Sigmoid colon (tissue), 7 donors: ENCODE measurements around the gene PRDX2. TPM values are rescaled to one million over a fixed set of nuclear protein-coding genes. Genes with fewer than 3 reads are reported as not detected.

ENCODE experiments used
- DNase-seq: peaks from one replicate; pipeline ENCODE4 v3.0.0-alpha.2; 2019
- H3K27ac ChIP-seq, 4 donors: fragments of 200-600 bp; sonication (generic); one replicate each; pipeline ENCODE4 v1.5.1; 2016 to 2019; ENCODE audit warnings: mild to moderate bottlenecking in 1 of 4
- H3K27me3 ChIP-seq, 3 donors: fragments of 200-600 bp; sonication (generic); one replicate each; pipeline ENCODE4 v1.5.1; 2019; ENCODE audit warnings: mild to moderate bottlenecking in 1 of 3
- H3K36me3 ChIP-seq, 4 donors: fragments of 200-600 bp; sonication (generic); one replicate each; pipeline ENCODE4 v1.5.1; 2016 to 2019
- H3K4me1 ChIP-seq, 4 donors: fragments of 200-600 bp; sonication (generic); one replicate each; pipeline ENCODE4 v1.5.1; 2017 to 2019
- H3K4me3 ChIP-seq, 4 donors: fragments of 200-600 bp; sonication (generic); one replicate each; pipeline ENCODE4 v1.5.1; 2017 to 2019; ENCODE audit warnings: mild to moderate bottlenecking in 2 of 4, moderate library complexity in 1 of 4
- H3K9me3 ChIP-seq, 4 donors: fragments of 200-600 bp in 3 of 4; sonication (generic) in 3 of 4; one replicate each; pipeline versions ENCODE4 v1.5.1 to v1.6.1; 2013 to 2019
- EP300 ChIP-seq, 4 donors: sonication (generic); formaldehyde crosslinking; IDR thresholded peaks; one replicate each; pipeline ENCODE4 v1.6.1; 2017; ENCODE audit warnings: antibody characterized with exemption in 4 of 4
- POLR2A ChIP-seq, 2 donors: fragments of 450-650 bp; IDR thresholded peaks; one replicate each; pipeline ENCODE4 v1.6.1; 2016; ENCODE audit warnings: antibody characterized with exemption in 2 of 2, mild to moderate bottlenecking in 2 of 2, moderate library complexity in 2 of 2
- POLR2AphosphoS5 ChIP-seq, 4 donors: sonication (generic); formaldehyde crosslinking; IDR thresholded peaks; one replicate each; pipeline ENCODE4 v1.6.1; 2017; ENCODE audit warnings: antibody characterized with exemption in 4 of 4
- WGBS, 2 donors: extraction: QIAGEN DNeasy Blood & Tissue Kit; methylation state at CpG; one replicate each; pipeline ENCODE4 v1.1.7; 2013; 5-methylcytosine and 5-hydroxymethylcytosine counted together
- intact Hi-C: fragments of 100-400 bp; cut with DNase I; formaldehyde crosslinking; loops from one replicate; pipeline ENCODE4 v1.15.1; 2023
- polyA plus RNA-seq, 3 donors: library from polyadenylated mRNA; stranded (reverse); fragments of 200-250 nt; gene quantifications; one replicate each; pipeline ENCODE4 v1.2.3, GENCODE V29; 2013
- total RNA-seq, 4 donors: library from RNA; depleted of rRNA; stranded (reverse); fragments of >200 nt; gene quantifications; one replicate each; pipeline ENCODE4 v1.1.0, GENCODE V29; 2016
- TF ChIP-seq, protein P1 (sequence below), 4 experiments: fragments of 450-650 bp in 3 of 4; fragments of 200-600 bp in 1 of 4; IDR thresholded peaks; one replicate each; pipeline ENCODE4 v1.5.1; 2016 to 2019; ENCODE audit warnings: antibody characterized with exemption in 4 of 4, mild to moderate bottlenecking in 3 of 4, moderate library complexity in 2 of 4
- donor health status: healthy with polysubstance abuse.
- donor health status: Bipolar disorder and iron deficiency.
- donor health status: healthy.

Gene PRDX2
- total and polyA plus RNA-seq, 7 donors: 248 to 379 (median 277) TPM

DNA sequence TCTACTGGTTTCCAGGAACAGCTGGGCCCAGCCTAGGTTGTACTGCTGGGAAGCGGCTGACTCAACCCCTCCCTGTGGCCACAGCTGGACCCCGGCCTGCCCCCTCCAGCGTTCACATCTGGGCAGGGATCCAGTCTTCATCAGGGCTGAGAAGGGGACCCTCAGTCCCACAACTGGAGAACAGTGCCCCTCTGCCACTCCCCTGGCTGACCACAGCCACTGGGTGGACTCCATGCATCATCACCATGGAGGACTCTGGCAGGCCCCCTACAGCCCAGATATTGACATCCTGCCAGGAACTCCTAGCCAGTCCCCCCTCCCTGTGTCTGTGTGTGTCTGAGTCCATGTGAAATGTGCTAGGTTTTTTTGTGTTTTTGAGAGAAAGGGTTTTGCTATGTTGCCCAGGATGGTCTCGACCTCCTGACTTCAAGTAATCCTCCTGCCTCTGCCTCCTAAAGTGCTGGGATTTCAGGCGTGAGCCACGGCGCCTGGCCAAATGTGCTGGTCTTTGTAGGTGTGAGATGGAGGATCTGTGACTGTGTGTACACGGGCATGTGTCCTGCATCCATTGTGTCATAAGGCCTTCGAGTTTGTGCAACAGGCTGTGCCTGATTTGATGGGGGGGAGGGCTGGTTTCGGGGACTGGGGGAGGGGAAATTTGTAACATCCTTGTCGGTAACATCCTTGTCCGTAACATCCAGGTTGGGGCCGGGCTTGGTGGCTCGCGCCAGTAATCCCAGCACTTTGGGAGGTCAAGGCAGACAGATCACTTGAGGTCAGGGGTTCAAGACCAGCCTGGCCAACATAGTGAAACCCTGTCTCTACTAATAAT, 22.2 kb downstream of the PRDX2 start:
- Histone ChIP-seq H3K4me1 (peaks cover 0 to 60% (median 52%) of the 10 kb centered on the region in 4 donors), H3K36me3 (no peaks in the 10 kb centered on the region), H3K4me3 (peak overlapping the region in 2 of 4 donors; percentile 58 to 67), H3K27me3 (no peaks in the 10 kb centered on the region), H3K9me3 (no peaks in the 10 kb centered on the region), H3K27ac (peak overlapping the region; percentile 89 to 97 (median 94))
- no peak for TF ChIP-seq POLR2A (IDR thresholded peaks at IDR 0.05)
- peak in 2 of 4 donors; percentile 50 to 52 for TF ChIP-seq POLR2AphosphoS5 (IDR thresholded peaks at IDR 0.05)
- TF ChIP-seq EP300 (IDR thresholded peaks at IDR 0.05): no peak
- TF ChIP-seq, protein P1, sequence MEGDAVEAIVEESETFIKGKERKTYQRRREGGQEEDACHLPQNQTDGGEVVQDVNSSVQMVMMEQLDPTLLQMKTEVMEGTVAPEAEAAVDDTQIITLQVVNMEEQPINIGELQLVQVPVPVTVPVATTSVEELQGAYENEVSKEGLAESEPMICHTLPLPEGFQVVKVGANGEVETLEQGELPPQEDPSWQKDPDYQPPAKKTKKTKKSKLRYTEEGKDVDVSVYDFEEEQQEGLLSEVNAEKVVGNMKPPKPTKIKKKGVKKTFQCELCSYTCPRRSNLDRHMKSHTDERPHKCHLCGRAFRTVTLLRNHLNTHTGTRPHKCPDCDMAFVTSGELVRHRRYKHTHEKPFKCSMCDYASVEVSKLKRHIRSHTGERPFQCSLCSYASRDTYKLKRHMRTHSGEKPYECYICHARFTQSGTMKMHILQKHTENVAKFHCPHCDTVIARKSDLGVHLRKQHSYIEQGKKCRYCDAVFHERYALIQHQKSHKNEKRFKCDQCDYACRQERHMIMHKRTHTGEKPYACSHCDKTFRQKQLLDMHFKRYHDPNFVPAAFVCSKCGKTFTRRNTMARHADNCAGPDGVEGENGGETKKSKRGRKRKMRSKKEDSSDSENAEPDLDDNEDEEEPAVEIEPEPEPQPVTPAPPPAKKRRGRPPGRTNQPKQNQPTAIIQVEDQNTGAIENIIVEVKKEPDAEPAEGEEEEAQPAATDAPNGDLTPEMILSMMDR (IDR thresholded peaks at IDR 0.05): no peak
- DNase-seq: peak; percentile 89
- intact Hi-C loops: no loop called here
- WGBS, 2 donors: 68 to 74% methylated on average over 15 of the region's 15 CpGs

DNA sequence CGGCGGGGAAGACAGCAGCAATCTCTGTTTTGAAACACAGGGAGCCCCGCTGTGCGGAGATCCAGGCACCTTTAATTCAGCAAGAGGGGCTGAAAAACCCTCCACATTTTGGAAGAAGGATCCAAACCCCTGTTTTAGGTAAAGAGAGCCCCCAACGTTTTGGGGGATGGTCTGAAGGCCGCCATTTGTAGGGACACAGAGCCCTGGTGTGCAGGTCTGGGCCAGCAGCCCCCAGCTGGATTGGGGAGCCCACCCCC, 22.8 kb downstream of the PRDX2 start:
- intact Hi-C loops: no loop called here
- H3K27me3 ChIP-seq: no peaks in the 10 kb centered on the region
- DNase-seq: no peak
- no peaks in the 10 kb centered on the region for H3K9me3 ChIP-seq
- H3K4me1 ChIP-seq: peaks cover 0 to 57% (median 47%) of the 10 kb centered on the region in 4 donors
- WGBS, 2 donors: 54 to 64% methylated on average over 6 of the region's 6 CpGs
- TF ChIP-seq POLR2AphosphoS5 (IDR thresholded peaks at IDR 0.05) (no peak), POLR2A (IDR thresholded peaks at IDR 0.05) (no peak), EP300 (IDR thresholded peaks at IDR 0.05) (no peak)
- TF ChIP-seq, protein P1 (IDR thresholded peaks at IDR 0.05): no peak
- peak overlapping the region; percentile 89 to 97 (median 94) for H3K27ac ChIP-seq
- H3K4me3 ChIP-seq: peak overlapping the region in 3 of 4 donors; percentile 51 to 67 (median 58)
- H3K36me3 ChIP-seq: no peaks in the 10 kb centered on the region

DNA sequence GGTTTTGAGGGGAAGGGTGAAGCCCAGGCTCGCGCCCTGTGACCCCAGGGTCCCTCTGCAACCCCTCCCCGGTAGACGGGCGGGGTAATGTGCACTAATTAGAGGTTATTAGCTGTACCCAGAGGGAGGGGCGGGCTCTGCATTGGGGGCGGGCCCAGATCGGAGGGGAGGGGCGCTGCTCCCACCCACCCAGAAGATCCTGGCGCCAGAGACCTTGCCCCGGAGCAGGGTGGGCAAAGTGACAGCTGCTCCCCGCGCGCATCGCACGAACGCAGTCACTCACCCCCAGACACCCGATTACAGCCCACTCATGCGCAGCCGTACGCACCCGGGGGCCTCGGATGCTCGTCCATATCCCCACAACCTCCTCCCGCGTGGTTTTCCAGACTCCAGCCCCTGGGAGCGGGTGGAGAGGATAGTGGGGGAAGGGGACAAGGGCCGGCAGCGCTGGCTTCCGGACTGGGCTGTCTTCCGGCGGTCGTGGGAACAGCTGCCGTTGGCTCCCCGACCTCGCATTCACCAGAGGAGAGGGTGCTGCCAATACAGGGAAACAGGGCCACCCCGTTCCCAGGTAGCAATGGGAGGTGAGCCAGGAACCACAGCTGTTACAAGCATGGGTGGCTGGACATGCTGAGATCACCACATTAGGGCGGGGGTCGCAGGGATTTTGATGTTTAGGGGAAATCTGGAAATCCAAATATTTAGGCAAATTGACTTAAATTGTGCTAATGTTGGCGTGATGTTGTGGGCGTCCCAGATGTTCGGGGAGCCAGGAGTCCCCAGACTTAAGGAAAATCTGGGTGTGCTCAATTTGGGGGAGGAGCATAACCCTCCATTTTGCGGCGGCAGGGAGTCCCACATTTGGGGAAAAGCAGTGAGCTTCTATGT, 23.3 kb downstream of the PRDX2 start:
- 3 to 4% methylated on average over 44 of the region's 44 CpGs for WGBS, 2 donors
- H3K27me3 ChIP-seq: no peaks in the 10 kb centered on the region
- H3K27ac ChIP-seq: peak overlapping the region; percentile 89 to 97 (median 94)
- DNase-seq: peak; percentile 92
- peak in 1 of 4 donors; percentile 3 for TF ChIP-seq EP300 (IDR thresholded peaks at IDR 0.05)
- TF ChIP-seq POLR2A (IDR thresholded peaks at IDR 0.05): peak; percentile 23 to 29
- TF ChIP-seq, protein P1 (IDR thresholded peaks at IDR 0.05): no peak
- TF ChIP-seq POLR2AphosphoS5 (IDR thresholded peaks at IDR 0.05): peak; percentile 25 to 67 (median 57)
- no peaks in the 10 kb centered on the region for H3K36me3 ChIP-seq
- intact Hi-C loops: no loop called here
- peaks cover 0 to 57% (median 41%) of the 10 kb centered on the region in 4 donors for H3K4me1 ChIP-seq
- no peaks in the 10 kb centered on the region for H3K9me3 ChIP-seq
- H3K4me3 ChIP-seq: peak overlapping the region; percentile 44 to 67 (median 54)

DNA sequence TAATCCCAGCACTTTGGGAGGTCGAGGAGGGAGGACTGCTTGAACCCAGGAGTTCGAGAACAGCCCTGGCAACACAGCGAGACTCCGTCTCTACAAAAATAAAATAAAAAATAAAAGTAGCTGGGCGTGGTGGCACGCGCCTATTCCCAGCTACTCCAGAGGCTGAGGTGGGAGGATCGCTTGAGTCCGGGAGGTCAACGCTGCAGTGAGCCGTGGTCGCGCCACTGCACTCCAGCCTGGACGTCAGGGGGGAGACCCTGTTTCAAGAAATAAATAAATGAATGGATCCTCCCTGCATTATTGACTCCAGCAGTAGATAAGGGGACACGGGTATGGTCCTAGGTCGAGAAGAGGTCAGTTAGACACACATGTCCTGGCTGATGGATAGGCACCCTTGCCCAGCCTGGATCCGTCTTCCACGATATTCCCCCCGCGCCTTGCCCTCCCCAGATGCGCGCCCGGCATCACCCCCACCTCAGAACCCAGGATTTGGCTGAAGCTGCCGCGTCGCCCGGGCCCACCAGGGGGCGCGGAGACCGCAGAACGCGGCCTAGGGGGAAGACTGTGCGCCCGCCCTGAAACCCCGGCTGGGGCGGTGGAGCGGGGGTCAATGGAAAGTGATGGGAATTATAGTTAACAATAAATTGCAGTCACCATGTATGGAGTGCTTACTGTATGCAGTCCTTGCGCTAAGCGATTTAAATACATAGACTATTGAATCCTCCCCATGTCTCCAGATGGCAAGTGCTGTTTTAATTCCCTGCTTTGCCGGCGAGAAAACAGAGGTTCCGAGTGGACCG, 24.2 kb downstream of the PRDX2 start:
- peak; percentile 90 for DNase-seq
- no peaks in the 10 kb centered on the region for H3K27me3 ChIP-seq
- peaks cover 0 to 51% (median 34%) of the 10 kb centered on the region in 4 donors for H3K4me1 ChIP-seq
- no peaks in the 10 kb centered on the region for H3K9me3 ChIP-seq
- peak overlapping the region; percentile 44 to 67 (median 54) for H3K4me3 ChIP-seq
- peak overlapping the region; percentile 89 to 97 (median 94) for H3K27ac ChIP-seq
- TF ChIP-seq EP300 (IDR thresholded peaks at IDR 0.05) (peak in 1 of 4 donors; percentile 23), POLR2AphosphoS5 (IDR thresholded peaks at IDR 0.05) (peak; percentile 36 to 71 (median 46)), POLR2A (IDR thresholded peaks at IDR 0.05) (no peak)
- TF ChIP-seq, protein P1 (IDR thresholded peaks at IDR 0.05): peak; percentile 96 to 98 (median 98)
- intact Hi-C loops: loop anchor here (1.0 kb wide), 1 partner anchor 19 kb away; no protein-coding TSS in a partner anchor
- WGBS, 2 donors: 3 to 11% methylated on average over 43 of the region's 43 CpGs
- H3K36me3 ChIP-seq: no peaks in the 10 kb centered on the region
